Epithelial cell of proximal tubule (primary cell): Measurements from ENCODE around the gene DDX31. TPM values are rescaled to one million over a fixed set of nuclear protein-coding genes. Genes with fewer than 3 reads are reported as not detected.

Source experiments
- DNase-seq: peaks from one replicate; pipeline ENCODE4 v3.0.0-alpha.2; 2011; ENCODE audit warnings: low read depth
- H3K4me3 ChIP-seq: 2 replicates; pipeline ENCODE4 v1.5.1; 2011; ENCODE audit warnings: low read depth, mild to moderate bottlenecking, low read length
- CTCF ChIP-seq: conservative IDR thresholded peaks from 2 replicates; pipeline ENCODE4 v1.5.1; 2012; ENCODE audit warnings: low read depth, mild to moderate bottlenecking, low read length
- total RNA-seq: library from RNA; depleted of rRNA; stranded (reverse); fragments of >200 nt; gene quantifications from 2 replicates; pipeline ENCODE4 v1.2.3, GENCODE V29; 2015

Gene DDX31
- total RNA-seq, 1 donor from 2014 or later: 8.1 TPM

- DNase-seq: no peak
- no peak for TF ChIP-seq CTCF
- H3K4me3 ChIP-seq: no peak overlapping the region
These were observed 109.1 kb downstream of the DDX31 start for GRCh38 chr9:132560616-132561202.

DNA sequence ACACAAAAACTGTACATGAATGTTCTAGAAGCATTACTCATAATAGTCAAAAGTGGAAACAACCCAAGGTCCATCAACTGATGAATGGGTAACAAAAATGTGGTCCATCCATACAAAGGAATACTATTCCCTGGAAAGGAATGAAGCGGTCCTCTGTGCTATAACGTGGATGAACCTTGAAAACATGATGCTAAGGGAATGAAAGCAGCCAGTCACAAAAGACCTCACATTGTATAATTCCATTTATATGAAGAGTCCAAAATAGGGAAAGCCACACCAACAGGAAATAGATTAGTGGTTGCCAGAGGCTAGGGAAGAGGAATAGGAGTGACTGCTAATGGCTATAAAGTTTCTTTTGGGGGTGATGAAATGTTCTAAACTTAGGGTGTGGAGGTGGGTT, 110.1 kb downstream of the DDX31 start:
- DNase-seq: no peak
- TF ChIP-seq CTCF: no peak
- no peak overlapping the region for H3K4me3 ChIP-seq

DNA sequence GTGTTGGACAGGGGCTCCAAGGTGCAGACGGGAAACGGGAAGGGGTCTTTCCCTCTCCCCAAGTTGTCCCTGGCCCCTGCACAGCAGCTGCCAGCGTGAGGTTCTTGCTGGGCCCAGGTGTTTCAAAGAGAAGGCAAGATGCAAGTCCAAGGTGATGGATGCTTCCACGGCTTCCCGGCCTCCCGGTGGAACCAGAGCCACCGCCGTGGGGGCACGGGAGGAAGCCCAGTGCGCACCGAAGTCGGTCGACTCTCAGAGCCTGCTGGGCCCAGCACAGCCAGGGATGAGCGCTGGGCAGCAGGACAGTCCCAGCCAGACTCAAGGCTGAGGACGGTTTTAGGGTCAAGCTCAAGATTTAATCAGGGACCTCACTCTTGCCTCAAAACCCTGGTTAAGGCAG, 112.6 kb downstream of the DDX31 start:
- DNase-seq: no peak
- H3K4me3 ChIP-seq: no peak overlapping the region
- no peak for TF ChIP-seq CTCF

- no peak for TF ChIP-seq CTCF
- no peak overlapping the region for H3K4me3 ChIP-seq
- no peak for DNase-seq
These were observed 113.1 kb downstream of the DDX31 start for GRCh38 chr9:132556714-132557113.

- TF ChIP-seq CTCF: no peak
- no peak for DNase-seq
These were observed 113.5 kb downstream of the DDX31 start for GRCh38 chr9:132556235-132556634.

DNA sequence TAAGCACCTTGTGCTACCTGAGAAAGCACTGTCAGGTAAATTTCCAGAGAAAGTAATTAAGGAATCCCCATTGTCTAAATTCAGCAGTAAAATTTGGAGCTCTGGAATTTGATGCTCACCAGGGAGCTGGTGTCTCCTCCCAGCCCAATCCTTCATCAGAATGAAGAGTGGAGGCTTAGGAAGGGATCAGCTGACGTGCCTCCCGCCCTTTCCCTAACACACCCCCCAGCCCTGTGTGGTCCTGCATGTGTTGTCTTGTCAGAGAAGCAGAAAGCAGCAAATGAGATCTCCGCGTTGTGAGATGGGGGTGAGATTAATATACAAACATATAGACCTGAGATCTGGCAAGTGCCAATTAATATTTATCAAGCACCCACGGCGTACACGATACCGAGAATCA, 114.3 kb downstream of the DDX31 start:
- TF ChIP-seq CTCF: no peak
- H3K4me3 ChIP-seq: no peak overlapping the region

More at GRCh38 chr9:132556235-132556634, 113.5 kb downstream of the DDX31 start:
- no peak overlapping the region for H3K4me3 ChIP-seq

GRCh38 chr9:132554755-132555154, 115.0 kb downstream of the DDX31 start:
- TF ChIP-seq CTCF: no peak
- H3K4me3 ChIP-seq: no peak overlapping the region
- DNase-seq: no peak

More for the DNA sequence above, 114.3 kb downstream of the DDX31 start:
- no peak for DNase-seq
